ENCODE results near the gene MAML3. TPM values are rescaled to one million over a fixed set of nuclear protein-coding genes. Genes with fewer than 3 reads are reported as not detected.
A peak's percentile ranks its signal among the peaks of the same experiment; 100 is the strongest.

MAML3 gene
- total and polyA plus RNA-seq, 2 of the 13 experiments (the other 11 are each of a cell fraction or from before 2014, with no cell fraction given), result 0.05 to 0.13 TPM

GRCh38 chr4:140044337-140044902, 109.6 kb downstream of the MAML3 start:
- no peak overlapping the region for H3K27ac ChIP-seq (ENCODE audit: extremely low read length, insufficient read depth, low read length)
- WGBS (ENCODE audit: low lambda C conversion rate), result 37% methylated on average over 8 of the region's 8 CpGs

More at GRCh38 chr4:140044337-140044902, 109.6 kb downstream of the MAML3 start:
- H3K27me3 ChIP-seq (ENCODE audit: control insufficient read depth in 1 of 2, insufficient read depth in 2 of 2, low read length in 2 of 2), result no peaks in the 10 kb centered on the region; a peak in 1 of 5 replicates
- ChIA-PET CTCF (ENCODE audit: low intra/inter-chr PET ratio, low total read pairs) (no interaction called here), POLR2A (no interaction called here)
- no peak overlapping the region for H3K9ac ChIP-seq (ENCODE audit: insufficient read depth, low read depth, low read length)
- TF ChIP-seq ATF4 (CRISPR knock-in tag; IDR thresholded peaks at IDR 0.05) (no peak), NR0B2 (CRISPR knock-in tag; IDR thresholded peaks at IDR 0.05) (no peak), ZNF672 (CRISPR knock-in tag; IDR thresholded peaks at IDR 0.05) (no peak), MBD4 (IDR thresholded peaks at IDR 0.05; ENCODE audit: borderline replicate concordance, low read length) (no peak), CEBPB (IDR thresholded peaks at IDR 0.05; ENCODE audit: borderline replicate concordance, low read depth, low read length) (0 out of 2 replicates have a peak, but pooled peaks have one; percentile 37), ZNF513 (CRISPR knock-in tag; conservative IDR thresholded peaks at IDR 0.05) (no peak), MAFF (IDR thresholded peaks at IDR 0.05; ENCODE audit: low read depth, low read length) (peak; percentile 62), MAFK (conservative IDR thresholded peaks at IDR 0.05 in 1 of 2, IDR thresholded peaks at IDR 0.05 in 1 of 2; ENCODE audit: low read length in 2 of 2) (peak; percentile 63 to 75; a peak in 3 of 4 replicates)
- TF ChIP-seq, protein P1, sequence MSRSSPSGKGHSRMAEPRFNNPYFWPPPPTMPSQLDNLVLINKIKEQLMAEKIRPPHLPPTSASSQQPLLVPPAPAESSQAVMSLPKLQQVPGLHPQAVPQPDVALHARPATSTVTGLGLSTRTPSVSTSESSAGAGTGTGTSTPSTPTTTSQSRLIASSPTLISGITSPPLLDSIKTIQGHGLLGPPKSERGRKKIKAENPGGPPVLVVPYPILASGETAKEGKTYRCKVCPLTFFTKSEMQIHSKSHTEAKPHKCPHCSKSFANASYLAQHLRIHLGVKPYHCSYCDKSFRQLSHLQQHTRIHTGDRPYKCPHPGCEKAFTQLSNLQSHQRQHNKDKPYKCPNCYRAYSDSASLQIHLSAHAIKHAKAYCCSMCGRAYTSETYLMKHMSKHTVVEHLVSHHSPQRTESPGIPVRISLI (CRISPR knock-in tag; IDR thresholded peaks at IDR 0.05; ENCODE audit: borderline replicate concordance), result no peak
- TF ChIP-seq, protein P2, sequence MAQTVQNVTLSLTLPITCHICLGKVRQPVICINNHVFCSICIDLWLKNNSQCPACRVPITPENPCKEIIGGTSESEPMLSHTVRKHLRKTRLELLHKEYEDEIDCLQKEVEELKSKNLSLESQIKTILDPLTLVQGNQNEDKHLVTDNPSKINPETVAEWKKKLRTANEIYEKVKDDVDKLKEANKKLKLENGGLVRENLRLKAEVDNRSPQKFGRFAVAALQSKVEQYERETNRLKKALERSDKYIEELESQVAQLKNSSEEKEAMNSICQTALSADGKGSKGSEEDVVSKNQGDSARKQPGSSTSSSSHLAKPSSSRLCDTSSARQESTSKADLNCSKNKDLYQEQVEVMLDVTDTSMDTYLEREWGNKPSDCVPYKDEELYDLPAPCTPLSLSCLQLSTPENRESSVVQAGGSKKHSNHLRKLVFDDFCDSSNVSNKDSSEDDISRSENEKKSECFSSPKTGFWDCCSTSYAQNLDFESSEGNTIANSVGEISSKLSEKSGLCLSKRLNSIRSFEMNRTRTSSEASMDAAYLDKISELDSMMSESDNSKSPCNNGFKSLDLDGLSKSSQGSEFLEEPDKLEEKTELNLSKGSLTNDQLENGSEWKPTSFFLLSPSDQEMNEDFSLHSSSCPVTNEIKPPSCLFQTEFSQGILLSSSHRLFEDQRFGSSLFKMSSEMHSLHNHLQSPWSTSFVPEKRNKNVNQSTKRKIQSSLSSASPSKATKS (CRISPR knock-in tag; IDR thresholded peaks at IDR 0.05), result no peak
- H3K79me2 ChIP-seq (ENCODE audit: insufficient read depth, low read length), result no peaks in the 10 kb centered on the region
- H2AFZ ChIP-seq (ENCODE audit: low read length), result no peak overlapping the region
- no TSS peak for BruUV-seq (replicated peaks)
- DNase-seq (ENCODE audit: low spot score), result no peak
- in situ Hi-C loops (cut with HindIII; ENCODE audit: extremely low pct_ligation_motif_present, low pct_unique_long_range_greater_than_20kb), result no loop called here
- no peaks in the 10 kb centered on the region for H4K20me1 ChIP-seq (ENCODE audit: insufficient read depth, low read length)
- ATAC-seq, result no peak
- H3K9me3 ChIP-seq (ENCODE audit: low read length), result no peaks in the 10 kb centered on the region
- no peak for FAIRE-seq
- no peaks in the 10 kb centered on the region for H3K36me3 ChIP-seq (replicated peaks in 1 of 2; ENCODE audit: control insufficient read depth in 1 of 2, insufficient read depth in 2 of 2, low read length in 2 of 2)
- H3K4me1 ChIP-seq (ENCODE audit: insufficient read depth, low read length), result peaks cover 23% of the 10 kb centered on the region
- H3K4me2 ChIP-seq (ENCODE audit: low read depth, low read length), result no peak overlapping the region
- intact Hi-C loops (cut with micrococcal nuclease; ENCODE audit: unreplicated experiment), result no loop called here
- no peak overlapping the region for H3K4me3 ChIP-seq (replicated peaks in 1 of 3; ENCODE audit: insufficient read depth in 1 of 3, low read depth in 2 of 3, low read length in 3 of 3)

Measured in HepG2 (cell line).